Transverse colon (tissue), 4 donors: Measurements from ENCODE around the gene P4HTM. TPM values are rescaled to one million over a fixed set of nuclear protein-coding genes. Genes with fewer than 3 reads are reported as not detected.

ENCODE experiments used
- DNase-seq: peaks from one replicate; pipeline ENCODE4 v3.0.0-alpha.2; 2019
- H3K27ac ChIP-seq, 4 donors: fragments of 200-600 bp; sonication (generic); 2 replicates each; pipeline ENCODE4 v1.5.1; 2016 to 2018; ENCODE audit warnings: inconsistent platforms in 4 of 4
- H3K27me3 ChIP-seq: fragments of 200-600 bp; sonication (generic); 2 replicates; pipeline ENCODE4 v1.5.1; 2017; ENCODE audit warnings: inconsistent platforms
- H3K36me3 ChIP-seq, 4 donors: fragments of 200-600 bp; sonication (generic); 2 replicates each; pipeline ENCODE4 v1.5.1; 2017 to 2019; ENCODE audit warnings: inconsistent platforms in 4 of 4
- H3K4me1 ChIP-seq, 4 donors: fragments of 200-600 bp; sonication (generic); 2 replicates each; pipeline ENCODE4 v1.5.1; 2017 to 2020; ENCODE audit warnings: inconsistent platforms in 4 of 4
- H3K4me3 ChIP-seq, 4 donors: fragments of 200-600 bp; sonication (generic); 1 replicate in 1 of 4; 2 replicates in 3 of 4; pipeline versions ENCODE4 v1.5.1 to v1.6.1; 2017 to 2019; ENCODE audit warnings: inconsistent platforms in 4 of 4
- H3K9me3 ChIP-seq, 2 donors: fragments of 200-600 bp; sonication (generic); 2 replicates each; pipeline ENCODE4 v1.5.1; 2017 to 2019; ENCODE audit warnings: inconsistent platforms in 2 of 2
- EP300 ChIP-seq: sonication (generic); formaldehyde crosslinking; IDR thresholded peaks from one replicate; pipeline ENCODE4 v1.6.1; 2017; ENCODE audit warnings: antibody characterized with exemption, low read depth
- POLR2A ChIP-seq: fragments of 450-650 bp; IDR thresholded peaks from one replicate; pipeline ENCODE4 v1.6.1; 2016; ENCODE audit warnings: antibody characterized with exemption, mild to moderate bottlenecking, moderate library complexity
- POLR2AphosphoS5 ChIP-seq, 3 donors: sonication (generic); formaldehyde crosslinking; IDR thresholded peaks; one replicate each; pipeline ENCODE4 v1.6.1; 2016; ENCODE audit warnings: antibody characterized with exemption in 3 of 3
- WGBS, 2 donors: methylation state at CpG; one replicate each; pipeline ENCODE4 v1.1.5; 2018; ENCODE audit warnings: low coverage in 1 of 2; 5-methylcytosine and 5-hydroxymethylcytosine counted together
- in situ Hi-C, 4 donors: fragments of 200-750 bp; cut with MboI; loops; one replicate each; pipeline versions ENCODE4 v1.15.0 to v1.15.1; 2017; ENCODE audit warnings: low sequenced_read_pairs in 3 of 4, low pct_ligation_motif_present in 1 of 4, low pct_unique_long_range_greater_than_20kb in 1 of 4
- intact Hi-C: fragments of 100-400 bp; cut with DNase I; formaldehyde crosslinking; loops from one replicate; pipeline ENCODE4 v1.15.1; 2023; ENCODE audit warnings: low total_unique reads
- total RNA-seq, 4 donors: library from RNA; depleted of rRNA; stranded (reverse); fragments of >200 nt; gene quantifications; one replicate each; pipeline ENCODE4 v1.1.0, GENCODE V29; 2016
- TF ChIP-seq, protein P1 (sequence below), 5 experiments: fragments of 200-600 bp in 3 of 5; fragments of 450-650 bp in 2 of 5; sonication (generic) in 3 of 5; IDR thresholded peaks; 1 replicate in 2 of 5; 2 replicates in 3 of 5; pipeline ENCODE4 v1.5.1; 2016 to 2017; ENCODE audit warnings: antibody characterized with exemption in 5 of 5, inconsistent platforms in 3 of 5, mild to moderate bottlenecking in 2 of 5, moderate library complexity in 1 of 5

Gene P4HTM
- total RNA-seq, 4 donors from 2014 or later = 43.4 to 100 (median 76.6) TPM

GRCh38 chr3:49028298-49028672 lies 38.2 kb downstream of the P4HTM start:
- in situ Hi-C loops = no loop called here
- TF ChIP-seq EP300 = no peak
- TF ChIP-seq POLR2A = no peak
- TF ChIP-seq, protein P1, sequence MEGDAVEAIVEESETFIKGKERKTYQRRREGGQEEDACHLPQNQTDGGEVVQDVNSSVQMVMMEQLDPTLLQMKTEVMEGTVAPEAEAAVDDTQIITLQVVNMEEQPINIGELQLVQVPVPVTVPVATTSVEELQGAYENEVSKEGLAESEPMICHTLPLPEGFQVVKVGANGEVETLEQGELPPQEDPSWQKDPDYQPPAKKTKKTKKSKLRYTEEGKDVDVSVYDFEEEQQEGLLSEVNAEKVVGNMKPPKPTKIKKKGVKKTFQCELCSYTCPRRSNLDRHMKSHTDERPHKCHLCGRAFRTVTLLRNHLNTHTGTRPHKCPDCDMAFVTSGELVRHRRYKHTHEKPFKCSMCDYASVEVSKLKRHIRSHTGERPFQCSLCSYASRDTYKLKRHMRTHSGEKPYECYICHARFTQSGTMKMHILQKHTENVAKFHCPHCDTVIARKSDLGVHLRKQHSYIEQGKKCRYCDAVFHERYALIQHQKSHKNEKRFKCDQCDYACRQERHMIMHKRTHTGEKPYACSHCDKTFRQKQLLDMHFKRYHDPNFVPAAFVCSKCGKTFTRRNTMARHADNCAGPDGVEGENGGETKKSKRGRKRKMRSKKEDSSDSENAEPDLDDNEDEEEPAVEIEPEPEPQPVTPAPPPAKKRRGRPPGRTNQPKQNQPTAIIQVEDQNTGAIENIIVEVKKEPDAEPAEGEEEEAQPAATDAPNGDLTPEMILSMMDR (IDR thresholded peaks at IDR 0.05) = no peak
- no peak for TF ChIP-seq POLR2AphosphoS5 (IDR thresholded peaks at IDR 0.05)
- H3K36me3 ChIP-seq = peaks cover 0 to 40% (median 10%) of the 10 kb centered on the region in 4 donors

GRCh38 chr3:49028673-49029562 lies 38.9 kb downstream of the P4HTM start, which contains the start of gene IMPDH2:
IMPDH2 (minus strand) TSS chr3:49029398; CDS start chr3:49029350, 48 bp downstream.
- peak; percentile 98 to 100 (median 99) for TF ChIP-seq POLR2AphosphoS5 (IDR thresholded peaks at IDR 0.05)
- TF ChIP-seq POLR2A = peak; percentile 98
- TF ChIP-seq, protein P1 (IDR thresholded peaks at IDR 0.05) = peak in 1 of 5 experiments; percentile 7
- TF ChIP-seq EP300 = no peak
- 2% methylated on average over 50 of the region's 55 CpGs; no CpG with 5 or more reads in 1 of the 2 donors for WGBS, 2 donors
- in situ Hi-C loops (no loop called here), intact Hi-C loops (no loop called here)
- Histone ChIP-seq H3K4me1 (peaks cover 10 to 21% (median 15%) of the 10 kb centered on the region in 4 donors), H3K27me3 (no peaks in the 10 kb centered on the region), H3K9me3 (no peaks in the 10 kb centered on the region), H3K27ac (peak within 1 kb of the TSS; percentile 89 to 96 (median 92)), H3K4me3 (peak within 1 kb of the TSS; percentile 38 to 79 (median 62)), H3K36me3 (peaks cover 0 to 38% (median 10%) of the 10 kb centered on the region in 4 donors)
- peak; percentile 95 for DNase-seq

More at GRCh38 chr3:49028298-49028672, 38.2 kb downstream of the P4HTM start:
- Histone ChIP-seq H3K9me3 (no peaks in the 10 kb centered on the region), H3K27ac (peak overlapping the region; percentile 89 to 96 (median 92)), H3K4me1 (peaks cover 11 to 23% (median 17%) of the 10 kb centered on the region in 4 donors), H3K27me3 (no peaks in the 10 kb centered on the region), H3K4me3 (peak overlapping the region in 2 of 4 donors; percentile 60 to 64)
- intact Hi-C loops = no loop called here
- no peak for DNase-seq
- 56% methylated on average over 4 of the region's 4 CpGs; no CpG with 5 or more reads in 1 of the 2 donors for WGBS, 2 donors

DNA sequence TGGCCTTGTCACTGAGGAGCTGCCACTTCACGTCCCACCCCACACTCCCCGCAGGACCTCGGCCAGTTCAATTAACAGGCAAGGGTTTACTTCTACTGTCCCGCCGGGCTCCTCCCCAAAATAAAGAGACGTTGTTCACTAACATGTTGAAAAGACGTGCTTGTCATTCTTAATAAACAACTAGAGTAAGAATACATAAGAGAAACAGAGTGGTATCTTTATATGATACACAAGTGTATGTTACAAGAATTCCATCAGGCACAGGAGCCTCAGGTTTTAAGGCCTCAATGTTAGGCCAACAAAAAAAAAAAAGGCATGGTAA lies 39.5 kb downstream of the P4HTM start:
- Histone ChIP-seq H3K4me1 (peaks cover 10 to 21% (median 15%) of the 10 kb centered on the region in 4 donors), H3K27ac (peak overlapping the region; percentile 89 to 96 (median 92)), H3K4me3 (peak overlapping the region in 3 of 4 donors; percentile 38 to 64 (median 60)), H3K27me3 (no peaks in the 10 kb centered on the region), H3K9me3 (no peaks in the 10 kb centered on the region), H3K36me3 (peaks cover 0 to 32% (median 12%) of the 10 kb centered on the region in 4 donors)
- no peak for DNase-seq
- 1% methylated on average over 7 of the region's 7 CpGs; no CpG with 5 or more reads in 1 of the 2 donors for WGBS, 2 donors
- intact Hi-C loops = no loop called here
- in situ Hi-C loops = no loop called here
- TF ChIP-seq, protein P1 (IDR thresholded peaks at IDR 0.05) = no peak
- TF ChIP-seq EP300 (no peak), POLR2AphosphoS5 (IDR thresholded peaks at IDR 0.05) (no peak), POLR2A (no peak)

DNA sequence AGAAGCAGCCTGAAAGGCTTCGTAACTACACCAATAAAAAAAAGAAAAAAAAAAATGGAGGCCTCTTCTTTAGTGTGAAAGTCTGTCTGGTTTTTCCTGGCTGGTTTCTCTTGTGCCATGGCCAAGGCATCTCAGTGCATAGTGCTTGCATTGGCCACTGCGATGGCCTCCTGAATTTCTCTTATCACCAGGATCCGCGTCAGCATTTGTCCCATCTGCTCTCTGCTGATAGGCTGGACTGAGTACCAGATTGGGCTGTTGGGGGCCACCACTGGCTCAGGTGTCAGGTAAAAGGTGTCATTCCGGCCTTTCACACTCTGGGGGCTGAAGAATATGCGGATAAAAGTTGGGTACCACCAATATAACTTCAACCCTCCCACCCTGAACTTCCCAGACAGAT lies 40.3 kb downstream of the P4HTM start:
- no peak for DNase-seq
- peaks cover 0 to 24% (median 12%) of the 10 kb centered on the region in 4 donors for H3K36me3 ChIP-seq

More for the DNA sequence above, 40.3 kb downstream of the P4HTM start:
- intact Hi-C loops = no loop called here
- in situ Hi-C loops = no loop called here
- Histone ChIP-seq H3K27me3 (no peaks in the 10 kb centered on the region), H3K9me3 (no peaks in the 10 kb centered on the region), H3K4me1 (peaks cover 10 to 18% (median 15%) of the 10 kb centered on the region in 4 donors), H3K4me3 (no peak overlapping the region), H3K27ac (peak overlapping the region in 1 of 4 donors; percentile 94)
- TF ChIP-seq EP300 (no peak), POLR2A (no peak), POLR2AphosphoS5 (IDR thresholded peaks at IDR 0.05) (no peak)
- TF ChIP-seq, protein P1 (IDR thresholded peaks at IDR 0.05) = no peak
- 90% methylated on average over 6 of the region's 6 CpGs; no CpG with 5 or more reads in 1 of the 2 donors for WGBS, 2 donors
